RWPE2 (cell line): Measurements from ENCODE around the gene MYO7A.

Experiments used
- ATAC-seq: fragments of 200-7000 bp; cut with Tn5 transposase; 3 replicates; pipeline ENCODE4 v1.9.1; 2021; ENCODE audit warnings: low read depth
- DNase-seq: peaks from one replicate; pipeline ENCODE4 v3.0.0-alpha.2; 2020; ENCODE audit warnings: low spot score
- H3K27ac ChIP-seq: fragments of 450-650 bp; 2 replicates; pipeline ENCODE4 v1.5.1; 2017; ENCODE audit warnings: mild to moderate bottlenecking; ENCODE audit not compliant: poor library complexity, severe bottlenecking
- H3K27me3 ChIP-seq: fragments of 250-450 bp; sonication (Bioruptor Pico); 2 replicates; pipeline ENCODE4 v1.5.1; 2021; ENCODE audit warnings: mild to moderate bottlenecking, moderate library complexity; ENCODE audit not compliant: insufficient read depth, poor library complexity, severe bottlenecking
- H3K36me3 ChIP-seq: fragments of 250-450 bp; sonication (Bioruptor Pico); 2 replicates; pipeline ENCODE4 v1.5.1; 2020; ENCODE audit warnings: low read depth, mild to moderate bottlenecking, moderate library complexity
- H3K4me1 ChIP-seq: fragments of 250-450 bp; sonication (Bioruptor Pico); 2 replicates; pipeline ENCODE4 v1.5.1; 2021; ENCODE audit warnings: mild to moderate bottlenecking, moderate library complexity; ENCODE audit not compliant: insufficient read depth, poor library complexity, severe bottlenecking
- H3K4me3 ChIP-seq: fragments of 250-450 bp; sonication (Bioruptor Pico); 2 replicates; pipeline ENCODE4 v1.5.1; 2021; ENCODE audit warnings: mild to moderate bottlenecking, moderate library complexity; ENCODE audit not compliant: severe bottlenecking
- H3K9me3 ChIP-seq: fragments of 250-450 bp; sonication (Bioruptor Pico); 2 replicates; pipeline ENCODE4 v1.5.1; 2021; ENCODE audit warnings: mild to moderate bottlenecking, moderate library complexity; ENCODE audit not compliant: severe bottlenecking
- TF ChIP-seq, protein P1 (sequence below): fragments of 450-650 bp; IDR thresholded peaks from one replicate; pipeline ENCODE4 v1.5.1; 2017; ENCODE audit warnings: mild to moderate bottlenecking, moderate library complexity; ENCODE audit not compliant: poor library complexity, severe bottlenecking

Gene MYO7A

DNA sequence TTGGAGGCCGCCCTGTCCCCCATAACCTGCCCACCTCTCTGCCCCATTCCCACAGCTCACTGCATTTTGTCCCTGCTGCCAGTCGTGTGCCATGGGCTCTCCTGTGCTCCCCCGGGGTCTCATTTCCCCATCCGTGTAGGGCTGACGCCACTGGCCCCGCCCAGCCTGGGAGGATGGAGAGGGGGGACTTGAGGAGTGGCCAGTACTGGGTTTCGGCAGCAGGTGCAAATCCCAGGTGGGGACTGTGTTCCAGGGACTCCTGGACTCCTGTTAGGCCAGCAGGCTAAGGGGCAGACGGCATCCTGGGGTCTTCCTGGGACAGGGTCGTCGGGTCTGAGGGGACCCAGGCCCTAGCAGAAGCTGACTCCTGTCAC lies 1.2 kb upstream of the MYO7A start:
- peak; percentile 11; the same call in 1 of the 3 replicates for ATAC-seq
- Histone ChIP-seq H3K27me3 (no peaks in the 10 kb centered on the region), H3K4me3 (no peak overlapping the region), H3K4me1 (no peaks in the 10 kb centered on the region), H3K27ac (no peak overlapping the region), H3K36me3 (no peaks in the 10 kb centered on the region), H3K9me3 (no peaks in the 10 kb centered on the region)
- DNase-seq, result no peak
- TF ChIP-seq, protein P1, sequence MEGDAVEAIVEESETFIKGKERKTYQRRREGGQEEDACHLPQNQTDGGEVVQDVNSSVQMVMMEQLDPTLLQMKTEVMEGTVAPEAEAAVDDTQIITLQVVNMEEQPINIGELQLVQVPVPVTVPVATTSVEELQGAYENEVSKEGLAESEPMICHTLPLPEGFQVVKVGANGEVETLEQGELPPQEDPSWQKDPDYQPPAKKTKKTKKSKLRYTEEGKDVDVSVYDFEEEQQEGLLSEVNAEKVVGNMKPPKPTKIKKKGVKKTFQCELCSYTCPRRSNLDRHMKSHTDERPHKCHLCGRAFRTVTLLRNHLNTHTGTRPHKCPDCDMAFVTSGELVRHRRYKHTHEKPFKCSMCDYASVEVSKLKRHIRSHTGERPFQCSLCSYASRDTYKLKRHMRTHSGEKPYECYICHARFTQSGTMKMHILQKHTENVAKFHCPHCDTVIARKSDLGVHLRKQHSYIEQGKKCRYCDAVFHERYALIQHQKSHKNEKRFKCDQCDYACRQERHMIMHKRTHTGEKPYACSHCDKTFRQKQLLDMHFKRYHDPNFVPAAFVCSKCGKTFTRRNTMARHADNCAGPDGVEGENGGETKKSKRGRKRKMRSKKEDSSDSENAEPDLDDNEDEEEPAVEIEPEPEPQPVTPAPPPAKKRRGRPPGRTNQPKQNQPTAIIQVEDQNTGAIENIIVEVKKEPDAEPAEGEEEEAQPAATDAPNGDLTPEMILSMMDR, result no peak

DNA sequence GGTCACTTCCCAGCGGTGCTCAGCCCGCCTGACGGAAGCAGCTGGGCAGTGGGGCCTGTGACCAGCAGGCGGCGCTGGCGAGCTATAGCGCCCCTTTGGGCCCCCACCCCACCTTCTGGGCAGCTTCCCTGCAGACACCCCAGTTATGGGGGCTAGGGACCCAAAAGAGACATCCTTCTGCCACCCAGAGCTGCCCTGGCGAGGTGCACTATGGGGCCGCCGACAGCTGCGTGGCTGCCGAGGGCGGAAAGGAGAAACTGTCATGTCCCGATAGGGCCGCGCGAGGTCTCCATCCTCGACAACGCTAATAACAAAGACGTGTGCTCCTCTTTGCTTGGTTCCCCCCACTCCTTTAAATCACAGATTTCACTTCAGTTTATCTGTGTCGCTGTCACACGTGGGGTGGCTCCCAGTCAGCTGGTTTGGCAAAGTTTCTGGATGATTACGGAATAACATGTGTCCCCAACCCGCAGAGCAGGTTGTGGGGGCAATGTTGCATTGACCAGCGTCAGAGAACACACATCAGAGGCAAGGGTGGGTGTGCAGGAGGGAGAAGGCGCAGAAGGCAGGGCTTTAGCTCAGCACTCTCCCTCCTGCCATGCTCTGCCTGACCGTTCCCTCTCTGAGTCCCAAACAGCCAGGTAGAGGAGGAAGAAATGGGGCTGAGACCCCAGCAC lies 673 bp upstream of the MYO7A start:
- ATAC-seq (peak; percentile 64), DNase-seq (no peak)
- Histone ChIP-seq H3K27me3 (no peaks in the 10 kb centered on the region), H3K4me3 (peak overlapping the region; percentile 24), H3K9me3 (no peaks in the 10 kb centered on the region), H3K36me3 (no peaks in the 10 kb centered on the region), H3K27ac (no peak overlapping the region), H3K4me1 (no peaks in the 10 kb centered on the region)
- TF ChIP-seq, protein P1, result peak; percentile 95

DNA sequence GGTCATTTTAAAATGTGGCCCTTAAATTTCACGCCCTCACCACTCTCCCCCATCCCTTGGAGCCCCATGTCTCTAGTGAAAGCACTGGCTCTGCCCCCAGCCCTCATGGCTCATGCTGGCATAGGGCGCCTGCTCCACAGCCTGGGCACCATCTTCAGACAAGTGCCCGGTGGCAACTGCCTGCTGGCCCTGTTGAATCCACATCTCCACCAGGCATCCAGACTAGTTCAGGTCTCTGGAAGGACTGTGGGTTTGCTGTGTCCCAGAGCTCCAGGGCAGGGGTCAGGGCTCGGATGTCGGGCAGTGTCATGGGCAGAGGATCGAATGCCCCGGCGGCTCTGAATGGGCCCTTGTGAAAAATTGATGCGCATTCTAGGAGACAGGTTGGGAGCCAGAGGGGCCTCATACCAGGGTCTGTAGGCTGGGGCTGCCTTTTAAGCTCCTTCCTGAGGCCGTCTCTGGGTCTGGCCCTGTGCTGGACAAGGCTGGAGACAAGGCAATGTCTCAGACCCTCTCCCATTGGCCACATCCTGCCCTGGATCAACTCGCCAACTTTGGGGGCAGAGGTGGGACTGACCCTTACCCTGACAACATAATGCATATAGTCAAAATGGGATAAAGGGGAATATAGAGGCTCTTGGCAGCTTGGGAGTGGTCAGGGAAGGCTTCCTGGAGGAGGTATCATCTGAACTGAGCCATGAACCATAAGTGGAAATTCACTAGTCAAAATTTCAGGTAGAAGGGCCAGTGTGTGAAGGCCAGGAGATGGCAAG lies 1.2 kb downstream of the MYO7A start:
- no peak for DNase-seq
- no peaks in the 10 kb centered on the region for H3K27me3 ChIP-seq
- no peak overlapping the region for H3K4me3 ChIP-seq
- no peaks in the 10 kb centered on the region for H3K9me3 ChIP-seq
- H3K27ac ChIP-seq, result no peak overlapping the region
- no peak for ATAC-seq
- no peaks in the 10 kb centered on the region for H3K36me3 ChIP-seq
- TF ChIP-seq, protein P1, result no peak
- H3K4me1 ChIP-seq, result no peaks in the 10 kb centered on the region

DNA sequence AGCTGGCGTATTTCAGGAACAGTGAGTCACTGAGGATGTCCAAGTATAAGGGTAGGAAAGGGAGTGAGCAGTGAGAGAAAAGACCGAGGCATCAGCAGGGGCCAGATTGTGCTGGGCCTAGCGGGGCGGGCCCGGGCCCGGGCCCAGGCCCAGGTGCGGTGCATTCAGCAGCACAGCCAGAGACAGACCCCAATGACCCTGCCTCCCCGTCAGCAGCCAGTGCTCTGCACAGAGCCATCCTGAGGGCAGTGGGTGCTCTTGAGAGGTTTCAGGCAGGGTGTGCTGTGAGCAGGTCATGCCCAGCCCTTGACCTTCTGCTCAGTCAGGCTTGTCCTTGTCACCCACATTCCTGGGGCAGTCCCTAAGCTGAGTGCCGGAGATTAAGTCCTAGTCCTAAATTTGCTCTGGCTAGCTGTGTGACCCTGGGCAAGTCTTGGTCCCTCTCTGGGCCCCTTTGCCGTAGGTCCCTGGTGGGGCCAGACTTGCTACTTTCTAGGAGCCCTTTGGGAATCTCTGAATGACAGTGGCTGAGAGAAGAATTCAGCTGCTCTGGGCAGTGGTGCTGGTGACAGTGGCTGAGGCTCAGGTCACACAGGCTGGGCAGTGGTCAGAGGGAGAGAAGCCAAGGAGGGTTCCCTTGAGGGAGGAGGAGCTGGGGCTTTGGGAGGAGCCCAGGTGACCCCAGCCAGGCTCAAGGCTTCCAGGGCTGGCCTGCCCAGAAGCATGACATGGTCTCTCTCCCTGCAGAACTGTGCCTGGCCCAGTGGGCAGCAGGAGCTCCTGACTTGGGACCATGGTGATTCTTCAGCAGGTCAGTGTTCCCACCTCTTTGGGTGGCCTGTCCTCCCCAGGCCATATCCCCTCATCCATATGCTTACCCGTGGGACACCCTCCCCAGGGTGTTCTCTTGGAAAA lies 2.1 kb downstream of the MYO7A start:
- TF ChIP-seq, protein P1, result no peak
- Histone ChIP-seq H3K27me3 (no peaks in the 10 kb centered on the region), H3K36me3 (no peaks in the 10 kb centered on the region), H3K4me1 (no peaks in the 10 kb centered on the region), H3K27ac (no peak overlapping the region), H3K9me3 (no peaks in the 10 kb centered on the region), H3K4me3 (no peak overlapping the region)
- DNase-seq, result no peak
- no peak for ATAC-seq
